Right atrium auricular region (tissue), 2 donors: ENCODE measurements around the gene B4GALT2. TPM values are rescaled to one million over a fixed set of nuclear protein-coding genes. Genes with fewer than 3 reads are reported as not detected.

Source experiments
- DNase-seq: peaks from one replicate; pipeline ENCODE4 v3.0.0-alpha.2; 2019; ENCODE audit warnings: low spot score
- H3K27ac ChIP-seq, 2 donors: fragments of 200-600 bp; sonication (generic); 1 replicate in 1 of 2; 2 replicates in 1 of 2; pipeline ENCODE4 v1.5.1; 2016 to 2019
- H3K27me3 ChIP-seq, 2 donors: fragments of 200-600 bp; sonication (generic); one replicate each; pipeline versions ENCODE4 v1.5.1 to v1.6.0; 2017 to 2019
- H3K36me3 ChIP-seq: fragments of 200-600 bp; sonication (generic); one replicate; pipeline ENCODE4 v1.5.1; 2016
- H3K4me1 ChIP-seq, 2 donors: fragments of 200-600 bp; sonication (generic); one replicate each; pipeline versions ENCODE4 v1.5.1 to v1.6.0; 2017 to 2019
- H3K4me3 ChIP-seq, 2 donors: fragments of 200-600 bp; sonication (generic); 1 replicate in 1 of 2; 2 replicates in 1 of 2; pipeline ENCODE4 v1.5.1; 2017 to 2019; ENCODE audit warnings: mild to moderate bottlenecking in 1 of 2, moderate library complexity in 1 of 2
- H3K9me3 ChIP-seq, 2 donors: fragments of 200-600 bp; sonication (generic); one replicate each; pipeline ENCODE4 v1.5.1; 2019
- CTCF ChIP-seq, 2 donors: fragments of 200-600 bp; sonication (generic); IDR thresholded peaks; one replicate each; pipeline ENCODE4 v1.5.1; 2019; ENCODE audit warnings: antibody characterized with exemption in 2 of 2
- total RNA-seq, 2 donors: library from RNA; depleted of rRNA; stranded (reverse); fragments of >200 nt; gene quantifications; one replicate each; pipeline ENCODE4 v1.1.0, GENCODE V29; 2016

The B4GALT2 gene
- total RNA-seq, 2 donors from 2014 or later: 33.0 to 48.5 TPM

GRCh38 chr1:44000122-44000665 lies 21.2 kb downstream of the B4GALT2 start:
- H3K9me3 ChIP-seq: no peaks in the 10 kb centered on the region
- no peaks in the 10 kb centered on the region for H3K27me3 ChIP-seq
- TF ChIP-seq CTCF (IDR thresholded peaks at IDR 0.05): no peak
- no peak for DNase-seq
- no peaks in the 10 kb centered on the region for H3K36me3 ChIP-seq
- no peak overlapping the region for H3K27ac ChIP-seq
- peaks cover 0 to 5% of the 10 kb centered on the region in 2 donors for H3K4me1 ChIP-seq
- H3K4me3 ChIP-seq: no peak overlapping the region

GRCh38 chr1:44002165-44002564 lies 23.2 kb downstream of the B4GALT2 start:
- H3K27me3 ChIP-seq: no peaks in the 10 kb centered on the region
- no peak for DNase-seq
- no peak for TF ChIP-seq CTCF (IDR thresholded peaks at IDR 0.05)
- peaks cover 0 to 4% of the 10 kb centered on the region in 2 donors for H3K4me1 ChIP-seq
- H3K4me3 ChIP-seq: no peak overlapping the region
- H3K27ac ChIP-seq: no peak overlapping the region
- H3K36me3 ChIP-seq: no peaks in the 10 kb centered on the region
- H3K9me3 ChIP-seq: no peaks in the 10 kb centered on the region

- DNase-seq: no peak
- no peaks in the 10 kb centered on the region for H3K27me3 ChIP-seq
- no peak overlapping the region for H3K27ac ChIP-seq
- H3K4me3 ChIP-seq: no peak overlapping the region
- no peak for TF ChIP-seq CTCF (IDR thresholded peaks at IDR 0.05)
- H3K4me1 ChIP-seq: peaks cover 0 to 4% of the 10 kb centered on the region in 2 donors
- no peaks in the 10 kb centered on the region for H3K9me3 ChIP-seq
- no peaks in the 10 kb centered on the region for H3K36me3 ChIP-seq
Observed at GRCh38 chr1:44002606-44003157, 23.7 kb downstream of the B4GALT2 start.

- Histone ChIP-seq H3K9me3 (no peaks in the 10 kb centered on the region), H3K4me3 (no peak overlapping the region), H3K27me3 (no peaks in the 10 kb centered on the region), H3K4me1 (peaks cover 0 to 4% of the 10 kb centered on the region in 2 donors), H3K27ac (no peak overlapping the region), H3K36me3 (no peaks in the 10 kb centered on the region)
- DNase-seq: no peak
- no peak for TF ChIP-seq CTCF (IDR thresholded peaks at IDR 0.05)
Observed at GRCh38 chr1:44008259-44008658, 29.2 kb downstream of the B4GALT2 start.

- Histone ChIP-seq H3K36me3 (no peaks in the 10 kb centered on the region), H3K4me1 (peaks cover 0 to 16% of the 10 kb centered on the region in 2 donors), H3K27me3 (no peaks in the 10 kb centered on the region), H3K9me3 (no peaks in the 10 kb centered on the region), H3K27ac (no peak overlapping the region), H3K4me3 (no peak overlapping the region)
- no peak for TF ChIP-seq CTCF (IDR thresholded peaks at IDR 0.05)
- no peak for DNase-seq
Observed at GRCh38 chr1:44010935-44011471, 32.0 kb downstream of the B4GALT2 start.
